ENCODE results near the gene PRDM10.

Gene PRDM10

DNA sequence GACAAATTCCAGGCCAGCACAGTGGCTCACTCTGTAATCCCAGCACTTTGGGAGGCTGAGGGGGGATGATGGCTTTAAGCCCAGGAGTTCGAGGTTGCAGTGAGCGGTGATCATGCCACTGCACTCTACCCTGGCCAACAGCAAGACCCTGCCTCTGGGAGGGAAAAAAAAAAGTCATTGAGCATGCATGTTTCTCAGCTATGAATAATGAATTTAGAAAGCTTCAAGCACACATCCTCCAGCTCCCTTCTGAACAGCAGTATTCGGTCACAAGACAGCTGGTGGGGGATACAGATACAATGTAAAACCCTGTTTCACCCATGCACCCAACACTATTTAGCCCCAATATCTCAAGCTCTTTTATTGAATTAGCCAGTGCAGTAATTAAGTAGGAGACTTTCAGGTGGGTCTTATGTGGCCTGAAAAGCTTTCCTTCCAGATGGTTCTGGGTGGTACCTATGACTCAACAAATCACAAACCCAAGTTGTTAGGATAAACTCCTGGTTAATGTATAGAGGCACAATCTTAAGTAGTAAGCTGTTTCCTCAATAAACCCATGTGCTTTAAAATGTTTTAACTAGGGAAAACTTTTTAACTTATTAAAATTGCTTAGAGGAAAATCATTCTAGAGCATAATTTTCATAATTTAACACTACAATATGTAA, 13.4 kb downstream of the PRDM10 start:
- Histone ChIP-seq H3K79me2 (ENCODE audit: low read length) (no peaks in the 10 kb centered on the region), H3K9ac (ENCODE audit: low read length) (no peak overlapping the region), H4K20me1 (ENCODE audit: insufficient read depth, low read length) (no peaks in the 10 kb centered on the region)

DNA sequence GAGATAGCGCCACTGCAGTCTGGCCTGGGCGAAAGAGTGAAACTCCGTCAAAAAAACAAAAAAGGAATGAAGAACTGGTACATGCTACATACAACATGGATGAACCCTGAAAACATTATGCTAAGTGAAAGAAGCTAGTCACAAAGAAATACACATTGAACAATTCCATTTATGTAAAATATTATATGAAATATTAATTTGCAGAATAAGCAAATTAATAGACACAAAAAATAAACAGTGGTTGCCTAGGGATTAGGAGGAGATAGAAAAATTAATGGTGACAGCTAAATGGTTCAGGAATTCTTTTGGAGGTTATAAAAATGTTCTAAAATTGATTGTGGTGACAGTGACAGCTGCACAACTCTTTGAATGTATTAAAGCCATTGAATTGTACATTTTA, 14.7 kb downstream of the PRDM10 start:
- Histone ChIP-seq H3K27me3 (ENCODE audit: low read depth, low read length) (no peaks in the 10 kb centered on the region), H3K9me3 (ENCODE audit: insufficient read depth, low read length) (no peaks in the 10 kb centered on the region), H3K9ac (ENCODE audit: low read length) (no peak overlapping the region), H3K4me3 (ENCODE audit: low read length) (no peak overlapping the region), H3K36me3 (replicated peaks; ENCODE audit: low read depth, low read length) (no peaks in the 10 kb centered on the region), H3K79me2 (ENCODE audit: low read length) (no peaks in the 10 kb centered on the region), H3K4me1 (ENCODE audit: low read length) (no peaks in the 10 kb centered on the region), H3K4me2 (ENCODE audit: low read length) (no peak overlapping the region), H2AFZ (ENCODE audit: low read depth, low read length) (no peak overlapping the region), H4K20me1 (ENCODE audit: insufficient read depth, low read length) (no peaks in the 10 kb centered on the region), H3K27ac (ENCODE audit: low read length) (no peak overlapping the region)
- TF ChIP-seq EZH2phosphoT487 (IDR thresholded peaks at IDR 0.05; ENCODE audit: low read depth): no peak
- TF ChIP-seq, protein P1, sequence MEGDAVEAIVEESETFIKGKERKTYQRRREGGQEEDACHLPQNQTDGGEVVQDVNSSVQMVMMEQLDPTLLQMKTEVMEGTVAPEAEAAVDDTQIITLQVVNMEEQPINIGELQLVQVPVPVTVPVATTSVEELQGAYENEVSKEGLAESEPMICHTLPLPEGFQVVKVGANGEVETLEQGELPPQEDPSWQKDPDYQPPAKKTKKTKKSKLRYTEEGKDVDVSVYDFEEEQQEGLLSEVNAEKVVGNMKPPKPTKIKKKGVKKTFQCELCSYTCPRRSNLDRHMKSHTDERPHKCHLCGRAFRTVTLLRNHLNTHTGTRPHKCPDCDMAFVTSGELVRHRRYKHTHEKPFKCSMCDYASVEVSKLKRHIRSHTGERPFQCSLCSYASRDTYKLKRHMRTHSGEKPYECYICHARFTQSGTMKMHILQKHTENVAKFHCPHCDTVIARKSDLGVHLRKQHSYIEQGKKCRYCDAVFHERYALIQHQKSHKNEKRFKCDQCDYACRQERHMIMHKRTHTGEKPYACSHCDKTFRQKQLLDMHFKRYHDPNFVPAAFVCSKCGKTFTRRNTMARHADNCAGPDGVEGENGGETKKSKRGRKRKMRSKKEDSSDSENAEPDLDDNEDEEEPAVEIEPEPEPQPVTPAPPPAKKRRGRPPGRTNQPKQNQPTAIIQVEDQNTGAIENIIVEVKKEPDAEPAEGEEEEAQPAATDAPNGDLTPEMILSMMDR (IDR thresholded peaks at IDR 0.05; ENCODE audit: low read depth, low read length): no peak

More for the DNA sequence above, 13.4 kb downstream of the PRDM10 start:
- TF ChIP-seq, protein P1 (IDR thresholded peaks at IDR 0.05; ENCODE audit: low read depth, low read length): no peak
- no peak for TF ChIP-seq EZH2phosphoT487 (IDR thresholded peaks at IDR 0.05; ENCODE audit: low read depth)
- H3K4me1 ChIP-seq (ENCODE audit: low read length): 0 out of 2 replicates have a peak, but pooled peaks cover 3% of the 10 kb centered on the region
- no peaks in the 10 kb centered on the region for H3K27me3 ChIP-seq (ENCODE audit: low read depth, low read length)
- H2AFZ ChIP-seq (ENCODE audit: low read depth, low read length): no peak overlapping the region
- no peak overlapping the region for H3K4me2 ChIP-seq (ENCODE audit: low read length)
- no peaks in the 10 kb centered on the region for H3K9me3 ChIP-seq (ENCODE audit: insufficient read depth, low read length)
- no peaks in the 10 kb centered on the region for H3K36me3 ChIP-seq (replicated peaks; ENCODE audit: low read depth, low read length)
- no peak overlapping the region for H3K4me3 ChIP-seq (ENCODE audit: low read length)
- no peak overlapping the region for H3K27ac ChIP-seq (ENCODE audit: low read length)

DNA sequence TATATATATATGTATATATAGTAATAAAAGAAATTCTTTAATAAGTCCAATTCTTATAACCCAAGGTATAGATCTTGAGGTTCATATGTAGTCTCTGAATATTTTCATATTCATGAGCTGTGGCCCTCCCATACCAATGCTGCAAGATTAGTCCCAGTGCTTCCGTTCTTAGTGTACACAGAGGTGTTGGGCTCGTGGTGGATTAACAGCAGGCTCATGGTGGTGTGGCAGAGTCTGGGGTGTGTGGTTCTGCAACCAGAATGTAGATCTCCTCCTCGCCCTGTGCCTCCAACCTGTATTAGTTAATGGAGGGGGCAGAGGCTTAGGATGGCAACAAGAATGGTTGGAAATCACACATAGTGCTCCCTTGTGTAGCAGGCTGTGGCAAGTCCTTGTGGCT, 16.8 kb downstream of the PRDM10 start:
- no peak overlapping the region for H2AFZ ChIP-seq (ENCODE audit: low read depth, low read length)
- no peak overlapping the region for H3K27ac ChIP-seq (ENCODE audit: low read length)
- H3K9ac ChIP-seq (ENCODE audit: low read length): no peak overlapping the region
- no peaks in the 10 kb centered on the region for H3K79me2 ChIP-seq (ENCODE audit: low read length)
- no peaks in the 10 kb centered on the region for H3K36me3 ChIP-seq (replicated peaks; ENCODE audit: low read depth, low read length)
- H3K9me3 ChIP-seq (ENCODE audit: insufficient read depth, low read length): no peaks in the 10 kb centered on the region
- H3K4me3 ChIP-seq (ENCODE audit: low read length): no peak overlapping the region
- no peaks in the 10 kb centered on the region for H3K27me3 ChIP-seq (ENCODE audit: low read depth, low read length)
- TF ChIP-seq, protein P1 (IDR thresholded peaks at IDR 0.05; ENCODE audit: low read depth, low read length): no peak
- no peak for TF ChIP-seq EZH2phosphoT487 (IDR thresholded peaks at IDR 0.05; ENCODE audit: low read depth)
- no peak overlapping the region for H3K4me2 ChIP-seq (ENCODE audit: low read length)
- no peaks in the 10 kb centered on the region for H3K4me1 ChIP-seq (ENCODE audit: low read length)
- no peaks in the 10 kb centered on the region for H4K20me1 ChIP-seq (ENCODE audit: insufficient read depth, low read length)

DNA sequence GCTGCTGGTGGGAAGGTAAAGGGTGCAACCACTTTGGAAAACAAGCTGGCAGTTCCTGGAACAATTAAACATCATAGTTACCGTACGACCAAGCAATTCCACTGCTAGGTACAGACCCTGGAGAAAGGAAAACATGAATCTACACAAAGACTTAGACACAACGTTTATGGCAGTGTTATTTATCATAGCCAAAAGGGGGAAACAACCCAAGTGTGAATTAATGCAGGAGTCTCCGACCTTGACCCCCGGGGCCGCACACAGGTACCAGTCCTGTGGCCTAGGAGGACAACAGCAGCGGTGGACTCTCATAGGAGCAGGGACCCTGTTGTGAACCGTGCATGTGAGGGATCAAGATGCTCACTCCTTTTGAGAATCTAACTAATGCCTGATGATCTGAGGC, 22.5 kb downstream of the PRDM10 start:
- H3K9ac ChIP-seq (ENCODE audit: low read length): no peak overlapping the region
- H3K79me2 ChIP-seq (ENCODE audit: low read length): no peaks in the 10 kb centered on the region
- no peak overlapping the region for H3K4me3 ChIP-seq (ENCODE audit: low read length)
- no peaks in the 10 kb centered on the region; the same call in 1 of the 2 replicates for H4K20me1 ChIP-seq (ENCODE audit: insufficient read depth, low read length)
- no peak overlapping the region for H2AFZ ChIP-seq (ENCODE audit: low read depth, low read length)
- no peaks in the 10 kb centered on the region for H3K4me1 ChIP-seq (ENCODE audit: low read length)
- no peak overlapping the region for H3K27ac ChIP-seq (ENCODE audit: low read length)
- H3K9me3 ChIP-seq (ENCODE audit: insufficient read depth, low read length): no peaks in the 10 kb centered on the region
- H3K36me3 ChIP-seq (replicated peaks; ENCODE audit: low read depth, low read length): no peaks in the 10 kb centered on the region
- no peaks in the 10 kb centered on the region for H3K27me3 ChIP-seq (ENCODE audit: low read depth, low read length)
- H3K4me2 ChIP-seq (ENCODE audit: low read length): no peak overlapping the region
- TF ChIP-seq, protein P1 (IDR thresholded peaks at IDR 0.05; ENCODE audit: low read depth, low read length): no peak
- no peak for TF ChIP-seq EZH2phosphoT487 (IDR thresholded peaks at IDR 0.05; ENCODE audit: low read depth)
